ENCODE measurements around the gene KRTAP5-6.
A peak's percentile ranks its signal among the peaks of the same experiment; 100 is the strongest.
"Not testable (repeated sequence)": the region's sequence is repeated elsewhere in the genome, so short reads cannot be mapped to it uniquely, and the experiment has no call there.

KRTAP5-6 gene

GRCh38 chr11:1660111-1660867 is 36.7 kb upstream of the KRTAP5-6 start:
- no peak for DNase-seq (ENCODE audit: insufficient read length, low spot score)
- no peak for FAIRE-seq

GRCh38 chr11:1661454-1662269 is 35.3 kb upstream of the KRTAP5-6 start:
- DNase-seq (ENCODE audit: insufficient read length, low spot score), result not testable (repeated sequence)
- FAIRE-seq, result peak; percentile 59

GRCh38 chr11:1662699-1663283 is 34.2 kb upstream of the KRTAP5-6 start:
- peak; percentile 69 for FAIRE-seq
- not testable (repeated sequence) for DNase-seq (ENCODE audit: insufficient read length, low spot score)

- no peak for FAIRE-seq
- DNase-seq (ENCODE audit: insufficient read length, low spot score), result no peak
Observed at GRCh38 chr11:1665313-1665712, 31.7 kb upstream of the KRTAP5-6 start.

GRCh38 chr11:1667121-1667850 is 29.7 kb upstream of the KRTAP5-6 start:
- DNase-seq (ENCODE audit: insufficient read length, low spot score) (no peak), FAIRE-seq (no peak)

GRCh38 chr11:1667906-1668305 is 29.1 kb upstream of the KRTAP5-6 start:
- FAIRE-seq (no peak), DNase-seq (ENCODE audit: insufficient read length, low spot score) (no peak)

- no peak for DNase-seq (ENCODE audit: insufficient read length, low spot score)
- FAIRE-seq, result no peak
Observed at GRCh38 chr11:1668911-1669473, 28.0 kb upstream of the KRTAP5-6 start.

- DNase-seq (ENCODE audit: insufficient read length, low spot score), result no peak
- no peak for FAIRE-seq
Observed at GRCh38 chr11:1669546-1670218, 27.3 kb upstream of the KRTAP5-6 start.

- peak; percentile 100 for FAIRE-seq
- DNase-seq (ENCODE audit: insufficient read length, low spot score), result not testable (repeated sequence)
Observed at GRCh38 chr11:1670457-1670856, 26.5 kb upstream of the KRTAP5-6 start.

- FAIRE-seq (no peak), DNase-seq (ENCODE audit: insufficient read length, low spot score) (no peak)
Observed at GRCh38 chr11:1670905-1671371, 26.1 kb upstream of the KRTAP5-6 start.

- FAIRE-seq, result no peak
- no peak for DNase-seq (ENCODE audit: insufficient read length, low spot score)
Observed at GRCh38 chr11:1671658-1672057, 25.3 kb upstream of the KRTAP5-6 start.

- no peak for DNase-seq (ENCODE audit: insufficient read length, low spot score)
- FAIRE-seq, result no peak
Observed at GRCh38 chr11:1672613-1673350, 24.2 kb upstream of the KRTAP5-6 start.

- no peak for DNase-seq (ENCODE audit: insufficient read length, low spot score)
- no peak for FAIRE-seq
Observed at GRCh38 chr11:1673446-1674172, 23.4 kb upstream of the KRTAP5-6 start.

GRCh38 chr11:1674173-1675131 is 22.5 kb upstream of the KRTAP5-6 start:
- FAIRE-seq (no peak), DNase-seq (ENCODE audit: insufficient read length, low spot score) (no peak)

GRCh38 chr11:1675536-1676228 is 21.3 kb upstream of the KRTAP5-6 start:
- FAIRE-seq (no peak), DNase-seq (ENCODE audit: insufficient read length, low spot score) (no peak)

- DNase-seq (ENCODE audit: insufficient read length, low spot score), result no peak
- FAIRE-seq, result no peak
Observed at GRCh38 chr11:1676229-1676740, 20.7 kb upstream of the KRTAP5-6 start.

- DNase-seq (ENCODE audit: insufficient read length, low spot score) (no peak), FAIRE-seq (no peak)
Observed at GRCh38 chr11:1679881-1680280, 17.1 kb upstream of the KRTAP5-6 start.

All from HTR-8/SVneo (cell line).